22Rv1 (cell line): ENCODE measurements around the gene FAM163B.

Source experiments
- CTCF ChIP-seq: fragments of 450-650 bp; IDR thresholded peaks from 2 replicates; pipeline ENCODE4 v1.5.1; 2017; ENCODE audit warnings: mild to moderate bottlenecking
- ZFX ChIP-seq: fragments of 450-650 bp; IDR thresholded peaks from 2 replicates; pipeline ENCODE4 v1.6.1; 2017; ENCODE audit warnings: antibody characterized with exemption, borderline replicate concordance

- TF ChIP-seq CTCF, result no peak
- TF ChIP-seq ZFX, result no peak
Observed at GRCh38 chr9:133558191-133559126, 50.7 kb downstream of the FAM163B start.
